Erythroblast (primary cell): Measurements from ENCODE around the gene MAPK4.

Source experiments
- GATA1 ChIP-seq: IDR thresholded peaks from 2 replicates; pipeline ENCODE4 v1.6.1; 2011; ENCODE audit warnings: low read depth, mild to moderate bottlenecking, control low read depth, low read length, moderate library complexity
- POLR2A ChIP-seq: IDR thresholded peaks from 2 replicates; pipeline ENCODE4 v1.6.1; 2011; ENCODE audit warnings: mild to moderate bottlenecking, low read length

DNA sequence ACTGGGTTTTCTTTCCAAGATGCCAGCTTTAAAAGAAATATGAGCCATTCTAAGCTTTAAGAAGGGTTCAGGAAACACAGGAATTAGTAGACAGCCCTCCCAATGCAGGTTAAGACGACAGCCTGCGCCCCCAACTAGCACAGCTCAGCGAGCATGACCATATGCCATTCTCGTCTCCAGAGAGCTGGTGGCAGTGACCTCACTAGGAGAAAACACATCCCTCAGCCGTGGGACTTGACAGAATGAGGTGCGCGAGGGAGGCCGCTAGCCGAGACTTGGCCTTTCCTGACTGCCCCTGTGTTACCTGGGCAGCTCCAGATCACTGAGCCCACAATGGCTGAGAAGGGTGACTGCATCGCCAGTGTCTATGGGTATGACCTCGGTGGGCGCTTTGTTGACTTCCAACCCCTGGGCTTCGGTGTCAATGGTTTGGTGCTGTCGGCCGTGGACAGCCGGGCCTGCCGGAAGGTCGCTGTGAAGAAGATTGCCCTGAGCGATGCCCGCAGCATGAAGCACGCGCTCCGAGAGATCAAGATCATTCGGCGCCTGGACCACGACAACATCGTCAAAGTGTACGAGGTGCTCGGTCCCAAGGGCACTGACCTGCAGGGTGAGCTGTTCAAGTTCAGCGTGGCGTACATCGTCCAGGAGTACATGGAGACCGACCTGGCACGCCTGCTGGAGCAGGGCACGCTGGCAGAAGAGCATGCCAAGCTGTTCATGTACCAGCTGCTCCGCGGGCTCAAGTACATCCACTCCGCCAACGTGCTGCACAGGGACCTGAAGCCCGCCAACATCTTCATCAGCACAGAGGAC lies 103.9 kb downstream of the MAPK4 start:
- TF ChIP-seq POLR2A (no peak), GATA1 (no peak)
